Rectal smooth muscle tissue (tissue), 1 donor: Measurements from ENCODE around the gene GTF3C1.
"Not testable (repeated sequence)": the region's sequence is repeated elsewhere in the genome, so short reads cannot be mapped to it uniquely, and the experiment has no call there.

Experiments used
- H3K27ac ChIP-seq: one replicate; pipeline ENCODE4 v1.7.0; 2013; ENCODE audit warnings: low read depth, low read length, inconsistent platforms
- H3K27me3 ChIP-seq: one replicate; pipeline ENCODE4 v1.7.0; 2013; ENCODE audit warnings: low read length; ENCODE audit not compliant: control insufficient read depth, insufficient read depth
- H3K36me3 ChIP-seq: one replicate; pipeline ENCODE4 v1.7.0; 2013; ENCODE audit warnings: low read length; ENCODE audit not compliant: control insufficient read depth, insufficient read depth
- H3K4me1 ChIP-seq: one replicate; pipeline ENCODE4 v1.7.0; 2013; ENCODE audit warnings: low read length; ENCODE audit not compliant: control insufficient read depth, insufficient read depth
- H3K4me3 ChIP-seq: one replicate; pipeline ENCODE4 v1.7.0; 2013; ENCODE audit warnings: low read length
- H3K9ac ChIP-seq: one replicate; pipeline ENCODE4 v1.7.0; 2013; ENCODE audit warnings: low read length

Gene GTF3C1

GRCh38 chr16:27583634-27584033 is 33.9 kb upstream of the GTF3C1 start:
- Histone ChIP-seq H3K27ac (no peak overlapping the region), H3K4me3 (no peak overlapping the region), H3K9ac (no peak overlapping the region), H3K27me3 (no peaks in the 10 kb centered on the region), H3K36me3 (no peaks in the 10 kb centered on the region), H3K4me1 (peaks cover 4% of the 10 kb centered on the region)

DNA sequence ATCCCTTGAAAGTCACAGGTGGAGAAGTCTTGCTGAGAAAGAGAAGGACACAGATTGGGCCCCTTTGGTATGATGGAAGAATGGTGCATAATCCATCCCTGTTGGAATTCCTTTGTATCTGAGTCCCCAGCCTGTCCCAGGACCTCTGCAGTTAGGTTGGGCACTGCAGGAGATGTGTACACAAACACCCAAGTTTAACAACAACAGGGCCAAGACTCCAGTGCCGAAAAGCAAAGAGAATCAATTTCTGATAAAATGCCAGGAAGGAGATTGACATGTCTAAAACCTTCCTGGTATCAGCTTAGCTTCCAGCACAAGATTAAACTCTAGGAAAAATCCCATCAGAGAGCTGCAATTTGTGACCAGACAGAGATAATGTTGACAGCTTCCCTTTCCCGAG is 33.2 kb upstream of the GTF3C1 start:
- no peaks in the 10 kb centered on the region for H3K36me3 ChIP-seq
- H3K27me3 ChIP-seq: no peaks in the 10 kb centered on the region
- peaks cover 4% of the 10 kb centered on the region for H3K4me1 ChIP-seq
- no peak overlapping the region for H3K27ac ChIP-seq
- H3K9ac ChIP-seq: no peak overlapping the region
- H3K4me3 ChIP-seq: no peak overlapping the region

GRCh38 chr16:27579087-27579980 is 29.6 kb upstream of the GTF3C1 start:
- Histone ChIP-seq H3K36me3 (no peaks in the 10 kb centered on the region), H3K4me3 (no peak overlapping the region), H3K4me1 (peaks cover 4% of the 10 kb centered on the region), H3K9ac (no peak overlapping the region), H3K27ac (no peak overlapping the region), H3K27me3 (no peaks in the 10 kb centered on the region)

GRCh38 chr16:27576729-27577128 is 27.0 kb upstream of the GTF3C1 start:
- peaks cover 4% of the 10 kb centered on the region for H3K4me1 ChIP-seq

DNA sequence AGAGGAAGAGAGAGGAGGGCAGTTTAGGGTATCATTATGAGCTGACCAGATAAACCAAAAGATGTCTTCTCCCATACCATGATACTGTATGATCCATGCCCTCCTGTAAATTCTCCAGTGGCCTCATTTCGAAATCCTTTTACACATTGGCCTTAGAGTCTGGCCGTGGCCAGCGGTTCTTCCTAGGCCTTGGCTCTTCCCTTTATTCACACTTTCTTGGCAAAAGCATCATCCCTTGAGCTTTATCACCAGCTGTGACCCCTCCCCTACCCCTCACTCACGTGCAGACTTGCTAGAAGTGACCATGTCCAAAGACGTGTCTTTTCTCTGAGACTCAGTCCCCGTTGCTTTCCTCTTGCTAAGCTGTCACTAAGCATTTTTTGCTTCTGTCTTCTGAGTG is 23.0 kb upstream of the GTF3C1 start:
- H3K4me3 ChIP-seq: no peak overlapping the region
- H3K4me1 ChIP-seq: no peaks in the 10 kb centered on the region
- no peaks in the 10 kb centered on the region for H3K36me3 ChIP-seq
- no peak overlapping the region for H3K27ac ChIP-seq
- no peak overlapping the region for H3K9ac ChIP-seq
- H3K27me3 ChIP-seq: no peaks in the 10 kb centered on the region

More at GRCh38 chr16:27576729-27577128, 27.0 kb upstream of the GTF3C1 start:
- H3K27me3 ChIP-seq: no peaks in the 10 kb centered on the region
- no peak overlapping the region for H3K4me3 ChIP-seq
- no peak overlapping the region for H3K27ac ChIP-seq
- no peak overlapping the region for H3K9ac ChIP-seq
- no peaks in the 10 kb centered on the region for H3K36me3 ChIP-seq

DNA sequence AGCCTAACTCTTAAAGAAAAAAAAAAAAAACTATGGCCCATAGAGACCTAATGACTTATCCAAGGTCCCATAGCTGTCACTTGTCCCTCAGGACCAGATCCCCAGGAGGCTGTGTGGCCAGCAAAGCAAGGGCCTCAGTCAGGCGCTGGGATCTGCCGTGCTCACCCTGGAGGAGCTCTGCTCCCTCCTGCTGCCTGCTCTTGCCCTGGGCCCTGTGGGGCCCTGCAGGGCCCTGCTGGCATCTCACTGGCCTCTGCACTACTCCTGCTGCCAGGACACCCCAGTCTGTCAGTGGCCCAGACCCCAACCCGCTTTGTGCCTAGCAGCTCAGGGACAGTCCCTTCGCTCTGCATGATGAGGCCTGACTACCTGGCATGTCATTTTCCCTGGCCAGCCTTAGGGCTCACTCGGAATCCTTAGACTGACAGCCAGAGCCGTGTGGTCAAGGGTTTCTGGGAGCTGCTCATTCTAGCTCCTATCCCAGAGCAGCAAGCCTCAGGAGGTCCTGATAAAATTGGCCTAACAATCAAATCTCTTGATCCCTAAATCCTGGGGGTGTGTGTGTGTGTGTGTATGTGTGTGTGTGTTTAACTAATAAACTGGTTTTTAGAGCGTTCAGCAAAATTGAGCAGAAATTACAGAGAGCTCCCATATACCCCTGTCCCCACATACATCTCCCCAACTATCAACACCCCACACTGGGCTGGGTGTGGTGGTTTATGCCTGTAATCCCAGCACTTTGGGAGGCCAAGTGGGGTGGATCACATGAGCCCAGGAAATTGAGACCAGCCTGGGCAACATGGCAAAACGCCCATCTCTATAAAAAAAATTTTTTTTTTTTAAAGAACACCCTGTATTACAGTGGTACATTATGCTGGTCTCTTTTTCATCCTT is 22.0 kb upstream of the GTF3C1 start:
- Histone ChIP-seq H3K4me1 (no peaks in the 10 kb centered on the region), H3K36me3 (no peaks in the 10 kb centered on the region), H3K27ac (no peak overlapping the region), H3K4me3 (no peak overlapping the region), H3K27me3 (no peaks in the 10 kb centered on the region), H3K9ac (no peak overlapping the region)

DNA sequence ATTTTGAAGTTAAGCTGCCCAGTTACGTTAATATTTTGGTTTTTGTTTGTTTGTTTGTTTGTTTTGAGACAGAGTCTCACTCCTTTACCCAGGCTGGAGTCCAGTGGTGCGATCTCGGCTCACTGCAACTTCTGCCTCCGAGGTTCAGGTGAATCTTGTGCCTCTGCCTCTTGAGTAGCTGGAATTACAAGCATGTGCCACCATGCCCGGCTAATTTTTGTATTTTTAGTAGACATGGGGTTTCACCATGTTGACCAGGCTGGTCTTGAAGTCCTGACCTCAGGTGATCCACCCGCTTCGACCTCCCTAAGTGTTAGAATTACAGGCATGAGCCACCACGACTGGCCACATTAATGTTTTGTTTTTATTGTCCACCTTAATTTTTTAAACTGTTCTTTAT is 21.3 kb upstream of the GTF3C1 start:
- not testable (repeated sequence) for H3K36me3 ChIP-seq, H3K9ac ChIP-seq, H3K4me3 ChIP-seq, H3K27ac ChIP-seq, H3K4me1 ChIP-seq, H3K27me3 ChIP-seq

DNA sequence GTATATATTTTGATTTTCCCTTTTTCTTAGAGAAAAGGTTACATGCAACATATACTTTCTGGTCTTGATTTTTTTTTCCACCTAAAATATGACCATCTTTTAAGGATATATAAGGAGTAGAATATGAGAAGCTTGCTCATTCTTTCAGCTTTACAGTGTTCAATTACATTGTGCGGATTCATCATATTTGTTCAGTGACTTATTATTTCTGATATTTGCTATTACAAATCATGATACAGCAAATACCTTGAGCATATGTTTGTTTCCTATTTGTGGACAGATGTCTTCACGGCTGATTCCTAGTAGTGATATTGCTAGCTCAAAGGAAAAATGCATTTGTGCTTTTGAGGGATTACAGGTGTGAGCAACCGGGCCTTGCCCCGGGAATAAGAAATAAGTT is 18.4 kb upstream of the GTF3C1 start:
- Histone ChIP-seq H3K36me3 (no peaks in the 10 kb centered on the region), H3K4me3 (no peak overlapping the region), H3K4me1 (no peaks in the 10 kb centered on the region), H3K27ac (no peak overlapping the region), H3K27me3 (no peaks in the 10 kb centered on the region), H3K9ac (no peak overlapping the region)

DNA sequence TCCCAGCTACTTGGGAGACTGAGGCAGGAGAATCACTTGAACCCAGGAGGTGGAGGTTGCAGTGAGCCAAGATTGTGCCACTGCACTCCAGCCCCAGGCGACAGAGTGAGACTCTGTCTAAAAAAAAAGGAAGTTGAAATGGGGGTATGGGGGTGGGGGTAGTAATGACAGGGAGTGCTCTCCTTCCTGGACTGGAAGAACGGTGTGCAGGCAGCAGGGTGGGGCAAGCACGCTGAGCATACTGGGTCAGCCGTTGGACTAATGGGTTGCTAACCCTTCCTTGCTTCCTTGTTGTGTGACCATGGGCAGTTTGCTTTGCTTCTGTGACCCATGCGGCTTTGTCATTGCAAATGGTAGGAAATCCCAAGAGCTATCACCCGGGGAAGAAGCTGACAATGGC is 16.7 kb upstream of the GTF3C1 start:
- Histone ChIP-seq H3K4me3 (no peak overlapping the region), H3K36me3 (no peaks in the 10 kb centered on the region), H3K4me1 (no peaks in the 10 kb centered on the region), H3K9ac (no peak overlapping the region), H3K27me3 (no peaks in the 10 kb centered on the region), H3K27ac (no peak overlapping the region)

- Histone ChIP-seq H3K27me3 (no peaks in the 10 kb centered on the region), H3K4me3 (no peak overlapping the region), H3K4me1 (no peaks in the 10 kb centered on the region), H3K36me3 (no peaks in the 10 kb centered on the region), H3K9ac (no peak overlapping the region), H3K27ac (no peak overlapping the region)
These were observed 14.5 kb upstream of the GTF3C1 start for GRCh38 chr16:27564224-27564623.

DNA sequence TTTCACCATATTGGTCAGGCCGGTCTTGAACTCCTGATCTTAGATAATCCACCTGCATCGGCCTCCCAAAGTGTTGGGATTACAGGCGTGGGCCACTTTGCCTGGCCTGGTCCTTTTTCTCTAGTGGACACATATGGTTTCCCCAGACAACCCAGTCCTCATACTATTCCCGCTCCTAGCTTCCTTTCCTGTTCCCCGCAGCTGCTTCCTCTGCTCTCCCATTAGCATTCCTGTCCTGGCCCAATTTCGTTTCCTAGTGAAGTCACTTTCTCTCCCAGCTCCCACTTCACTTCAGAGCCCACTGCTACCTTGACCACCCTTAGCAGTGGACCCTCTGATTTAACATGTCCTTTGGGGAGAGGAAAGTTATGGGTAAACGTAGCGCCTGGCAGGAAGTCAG is 11.5 kb upstream of the GTF3C1 start:
- Histone ChIP-seq H3K9ac (no peak overlapping the region), H3K36me3 (no peaks in the 10 kb centered on the region), H3K4me1 (no peaks in the 10 kb centered on the region), H3K4me3 (no peak overlapping the region), H3K27me3 (no peaks in the 10 kb centered on the region), H3K27ac (no peak overlapping the region)

GRCh38 chr16:27558932-27559331 is 9.2 kb upstream of the GTF3C1 start:
- Histone ChIP-seq H3K36me3 (no peaks in the 10 kb centered on the region), H3K27me3 (no peaks in the 10 kb centered on the region), H3K4me1 (no peaks in the 10 kb centered on the region), H3K27ac (no peak overlapping the region), H3K4me3 (no peak overlapping the region), H3K9ac (no peak overlapping the region)
